Renal cortex interstitium (tissue), 11 donors: ENCODE data around the gene CDCA3. TPM values are rescaled to one million over a fixed set of nuclear protein-coding genes. Genes with fewer than 3 reads are reported as not detected.

Source experiments
- DNase-seq, 11 donors: peaks; one replicate each; pipeline ENCODE4 v3.0.0-alpha.2; 2013; ENCODE audit warnings: low read depth in 9 of 11, low spot score in 4 of 11; ENCODE audit errors: extremely low read depth in 1 of 11
- polyA plus RNA-seq, 3 donors: library from polyadenylated mRNA; unstranded; fragments of 120-200 nt; gene quantifications; one replicate each; pipeline ENCODE4 v1.2.1, GENCODE V29; 2013; ENCODE audit not compliant: insufficient read length in 3 of 3

Gene CDCA3
- polyA plus RNA-seq, 3 donors, result 25.4 to 31.4 (median 28.5) TPM

DNA sequence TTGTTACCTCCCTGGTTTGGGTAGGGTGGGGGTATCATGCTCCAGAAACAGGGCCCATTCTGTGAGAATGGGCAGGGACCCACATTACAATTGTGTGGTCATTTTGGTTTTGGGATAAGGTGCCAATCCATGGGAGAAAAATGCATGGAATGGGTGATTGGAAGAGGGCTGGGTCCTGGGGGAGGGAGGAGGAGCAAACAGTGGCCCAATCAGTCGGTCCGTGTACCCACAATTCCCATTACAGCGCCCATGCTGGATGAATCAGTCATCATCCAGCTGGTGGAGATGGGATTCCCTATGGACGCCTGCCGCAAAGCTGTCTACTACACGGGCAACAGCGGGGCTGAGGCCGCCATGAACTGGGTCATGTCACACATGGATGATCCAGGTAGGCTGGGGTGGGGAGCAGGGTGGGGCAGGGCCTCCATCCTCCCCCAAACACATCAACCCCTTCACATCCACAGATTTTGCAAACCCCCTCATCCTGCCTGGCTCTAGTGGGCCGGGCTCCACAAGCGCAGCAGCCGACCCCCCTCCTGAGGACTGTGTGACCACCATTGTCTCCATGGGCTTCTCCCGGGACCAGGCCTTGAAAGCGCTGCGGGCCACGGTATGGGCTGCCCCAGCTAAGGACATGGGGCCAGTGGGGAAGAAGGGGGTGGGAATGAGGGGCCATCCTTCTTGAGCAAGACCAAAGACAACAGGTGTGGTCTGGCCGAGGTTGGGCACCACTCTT lies 12.7 kb upstream of the CDCA3 start:
- no peak for DNase-seq

DNA sequence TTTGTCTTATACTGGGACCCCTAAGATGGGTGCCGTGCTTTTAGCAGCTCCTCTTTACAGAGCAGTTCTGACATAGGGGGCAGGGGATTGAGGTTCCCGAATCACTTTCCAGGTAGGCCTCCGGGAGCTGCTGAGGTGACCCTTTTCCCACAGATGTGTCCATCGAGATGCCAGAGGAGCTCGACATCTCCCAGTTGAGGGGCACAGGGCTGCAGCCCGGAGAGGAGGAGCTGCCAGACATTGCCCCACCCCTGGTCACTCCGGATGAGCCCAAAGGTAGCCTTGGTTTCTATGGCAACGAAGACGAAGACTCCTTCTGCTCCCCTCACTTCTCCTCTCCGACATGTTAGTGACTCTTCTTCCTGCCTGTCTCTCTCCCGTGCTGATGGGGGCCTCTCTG lies 11.9 kb upstream of the CDCA3 start:
- DNase-seq, result no peak

DNA sequence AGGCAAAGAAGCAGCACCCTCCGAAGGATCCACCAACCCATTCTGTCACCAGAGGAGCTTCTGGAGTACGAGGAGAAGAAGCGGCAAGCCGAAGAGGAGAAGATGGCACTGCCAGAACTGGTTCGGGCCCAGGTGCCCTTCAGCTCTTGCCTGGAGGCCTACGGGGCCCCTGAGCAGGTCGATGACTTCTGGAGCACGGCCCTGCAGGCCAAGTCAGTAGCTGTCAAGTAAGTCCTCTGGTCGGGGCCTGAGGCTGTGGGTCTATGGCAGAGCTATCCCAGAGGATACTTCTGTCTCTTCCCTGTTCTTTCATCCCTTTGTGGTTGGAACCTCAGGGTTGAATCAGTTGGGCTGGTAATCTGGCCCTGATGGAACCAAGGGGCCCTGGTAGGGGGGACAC lies 10.3 kb upstream of the CDCA3 start:
- DNase-seq, result no peak

DNA sequence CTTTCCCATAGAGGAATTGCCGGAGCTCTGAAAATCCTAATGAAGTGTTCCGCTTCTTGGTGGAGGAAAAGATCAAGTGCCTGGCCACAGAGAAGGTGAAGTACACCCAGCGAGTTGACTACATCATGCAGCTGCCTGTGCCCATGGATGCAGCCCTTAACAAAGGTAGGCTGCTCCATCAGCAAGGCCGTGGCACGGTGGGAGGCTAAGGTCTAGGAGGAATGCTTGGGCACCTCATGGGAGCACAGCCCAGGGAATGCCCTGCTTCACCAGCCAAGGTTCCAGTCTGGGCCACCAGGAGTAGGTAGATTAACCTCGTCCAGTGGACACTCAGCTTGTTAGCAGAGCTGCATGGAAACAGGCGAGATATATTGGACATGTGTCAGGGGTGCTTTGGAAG lies 9.9 kb upstream of the CDCA3 start:
- DNase-seq, result no peak

DNA sequence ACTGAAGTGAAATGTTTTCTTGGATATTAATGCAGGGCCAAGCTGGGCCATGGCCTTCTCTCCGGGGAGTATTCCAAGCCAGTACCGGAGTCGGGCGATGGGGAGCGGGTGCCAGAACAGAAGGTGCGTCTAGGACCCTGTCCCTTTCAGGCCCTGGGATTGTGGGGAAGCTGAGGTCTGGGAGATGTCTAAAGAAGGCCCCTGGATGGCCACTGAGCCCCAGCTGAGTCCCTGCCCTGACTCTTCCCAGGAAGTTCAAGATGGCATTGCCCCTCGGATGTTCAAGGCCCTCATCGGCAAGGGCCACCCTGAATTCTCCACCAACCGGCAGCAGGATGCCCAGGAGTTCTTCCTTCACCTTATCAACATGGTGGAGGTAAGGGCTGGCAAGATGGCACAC lies 9.0 kb upstream of the CDCA3 start:
- DNase-seq, result no peak

DNA sequence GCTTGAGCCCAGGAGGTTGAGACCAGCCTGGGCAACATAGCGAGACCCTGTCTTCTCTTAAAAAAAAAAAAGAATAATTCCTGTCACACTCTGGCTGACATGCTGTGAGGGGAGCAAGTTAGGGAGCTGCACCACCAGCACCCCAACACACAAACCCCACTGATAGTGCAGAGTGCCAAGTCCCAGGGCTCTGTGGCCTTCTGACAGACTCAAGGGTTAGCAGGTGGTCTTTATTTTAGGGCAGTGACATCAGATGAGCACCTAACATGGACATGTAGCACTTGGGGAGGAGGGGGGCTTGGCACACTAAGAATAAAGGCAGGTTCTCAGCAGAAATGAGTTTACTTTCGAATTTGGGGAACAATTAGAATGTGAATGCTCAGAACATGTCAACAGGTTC lies 7.7 kb upstream of the CDCA3 start:
- no peak for DNase-seq

DNA sequence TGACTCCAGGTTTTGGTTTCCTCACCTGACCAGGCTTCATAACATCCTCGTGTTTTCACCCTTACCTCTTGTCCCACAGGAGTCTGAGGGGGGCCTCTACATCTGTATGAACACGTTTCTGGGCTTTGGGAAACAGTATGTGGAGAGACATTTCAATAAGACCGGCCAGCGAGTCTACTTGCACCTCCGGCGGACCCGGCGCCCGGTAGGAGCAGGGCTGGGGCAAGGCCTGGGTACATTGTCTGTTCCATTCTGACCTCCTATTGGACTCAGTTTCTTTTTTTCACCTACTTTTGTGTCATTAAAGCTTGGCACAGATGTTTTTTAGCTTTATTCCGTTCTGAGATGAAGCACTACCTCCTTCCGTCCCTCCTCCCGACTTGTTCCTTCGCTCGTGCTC lies 4.2 kb upstream of the CDCA3 start:
- no peak for DNase-seq

DNA sequence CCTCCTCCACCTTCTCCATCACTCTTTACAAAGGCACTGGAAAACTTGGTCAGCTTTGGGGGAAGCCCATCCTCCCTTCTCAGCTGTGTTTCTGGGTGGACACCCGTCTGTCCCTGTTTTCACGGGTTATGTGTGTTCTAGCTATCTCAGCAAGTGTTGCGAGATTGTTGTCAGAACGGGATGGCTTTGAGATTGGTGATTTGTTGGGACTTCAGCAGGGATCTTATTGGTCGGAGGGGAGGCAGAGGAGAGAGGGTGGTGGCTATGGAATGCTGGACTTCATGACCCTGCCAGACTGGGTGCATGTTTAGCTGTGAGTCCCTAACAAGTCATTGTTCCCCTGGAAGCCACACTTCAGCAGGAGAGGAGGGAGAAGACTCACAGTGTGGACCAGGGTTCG lies 3.0 kb upstream of the CDCA3 start:
- DNase-seq, result no peak

DNA sequence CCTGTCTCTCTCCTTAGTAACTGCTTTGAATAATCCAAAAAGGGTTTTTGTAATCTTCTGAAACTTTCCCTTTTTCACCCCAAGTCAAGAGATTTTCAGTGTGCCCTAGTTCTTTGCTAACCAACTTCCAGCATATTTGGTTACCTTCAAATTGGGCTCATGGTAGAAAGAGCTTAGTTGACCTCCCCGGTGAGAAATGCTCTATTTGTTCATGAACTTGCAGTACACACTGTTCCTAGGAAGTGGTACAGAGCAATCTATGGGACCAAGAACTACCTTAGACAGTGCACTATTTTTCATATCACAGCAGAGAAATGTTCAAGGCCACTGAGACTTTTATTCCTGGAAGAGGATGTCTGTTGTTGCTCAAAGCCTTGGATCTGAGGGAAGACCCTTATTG lies 2.5 kb upstream of the CDCA3 start:
- DNase-seq, result no peak

DNA sequence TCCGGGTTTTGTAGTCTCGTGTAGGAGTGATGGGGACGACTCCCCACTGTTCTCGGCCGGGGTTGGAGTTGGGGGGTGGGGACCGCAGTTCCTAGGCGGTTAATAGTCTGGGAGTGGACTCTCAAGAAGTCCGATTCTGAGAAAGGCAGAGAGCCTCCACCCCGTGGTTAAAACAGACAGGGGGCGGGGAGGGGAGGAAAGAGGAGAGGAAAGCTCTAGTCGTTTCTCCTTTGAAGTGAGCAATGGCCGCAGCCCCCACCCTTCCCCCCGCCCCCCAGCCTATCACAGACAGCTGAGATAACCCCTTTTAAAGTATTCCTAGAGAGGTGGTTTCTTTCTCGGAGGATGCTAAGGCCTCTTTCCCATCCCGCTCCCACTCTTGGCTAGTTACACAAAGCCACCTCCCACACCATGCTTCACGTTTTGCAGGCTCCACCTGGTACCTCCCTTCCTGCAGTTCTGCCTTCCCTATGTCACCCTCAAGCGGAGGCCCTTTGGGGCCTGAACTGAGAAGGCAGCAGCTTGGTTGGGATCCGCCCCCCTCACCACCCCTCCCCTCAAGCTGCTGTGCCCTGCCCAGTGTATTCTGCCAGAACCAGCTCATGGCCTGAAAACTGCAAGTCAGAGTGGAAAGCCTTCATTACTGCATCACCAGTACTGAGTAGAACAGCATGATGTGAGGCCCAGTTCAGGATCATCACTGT lies 1.7 kb upstream of the CDCA3 start:
- DNase-seq, result no peak

DNA sequence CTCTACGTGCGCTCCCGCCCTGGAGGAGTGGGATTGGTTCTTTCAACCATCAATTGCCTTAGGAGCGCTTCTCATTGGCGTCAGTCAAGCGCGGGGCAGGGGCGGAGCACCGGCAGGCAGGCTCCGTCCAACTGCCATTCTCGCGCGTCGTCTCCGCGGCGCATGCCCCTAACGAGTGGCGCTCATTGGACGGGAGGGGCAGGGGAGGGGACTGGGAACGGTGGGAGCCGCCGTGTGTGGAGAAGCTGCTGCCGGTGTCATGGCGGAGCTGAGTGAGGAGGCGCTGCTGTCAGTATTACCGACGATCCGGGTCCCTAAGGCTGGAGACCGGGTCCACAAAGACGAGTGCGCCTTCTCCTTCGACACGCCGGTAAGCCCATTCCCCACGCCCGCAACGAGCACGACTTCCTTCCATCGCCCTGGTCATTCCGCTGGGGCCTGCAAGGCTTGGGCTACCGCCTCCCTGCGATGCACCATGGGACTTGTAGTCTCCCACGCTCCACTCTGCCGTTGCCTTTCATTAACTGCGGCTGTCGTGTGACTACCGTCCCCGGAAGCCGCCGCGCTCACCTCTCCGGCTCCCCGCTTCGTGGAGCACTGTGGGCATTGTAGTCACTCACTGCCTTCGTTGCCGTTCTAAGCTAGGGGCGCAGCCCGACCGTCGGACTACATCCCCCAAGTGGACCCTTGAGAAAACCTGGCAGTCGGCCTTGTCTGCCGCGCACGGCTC lies 1.0 kb upstream of the CDCA3 start, which contains the start of gene USP5:
Gene USP5 (plus strand): TSS at position 230 of the 730 bp plus-strand sequence. CDS start 30 bp downstream, at position 260.
- peak; percentile 97 to 99 (median 99) for DNase-seq

DNA sequence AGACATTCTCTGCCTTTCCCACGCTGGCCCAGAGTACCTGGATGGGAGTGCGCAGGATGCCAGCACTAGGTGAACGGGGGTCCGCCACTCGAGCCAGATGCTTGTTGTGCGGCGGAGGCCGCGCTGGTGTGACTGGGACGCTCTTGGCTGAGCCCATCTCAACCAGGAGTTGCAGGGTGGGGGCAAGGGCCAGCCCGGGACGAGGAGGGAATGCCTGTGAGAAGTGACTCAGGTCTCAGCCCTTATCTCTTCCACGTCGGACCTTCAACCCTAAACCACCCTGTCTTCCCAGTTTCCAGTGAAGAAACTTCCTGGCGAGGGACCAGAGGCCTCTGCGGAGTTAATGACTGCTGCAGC lies 312 bp downstream of the CDCA3 start:
- no peak for DNase-seq

DNA sequence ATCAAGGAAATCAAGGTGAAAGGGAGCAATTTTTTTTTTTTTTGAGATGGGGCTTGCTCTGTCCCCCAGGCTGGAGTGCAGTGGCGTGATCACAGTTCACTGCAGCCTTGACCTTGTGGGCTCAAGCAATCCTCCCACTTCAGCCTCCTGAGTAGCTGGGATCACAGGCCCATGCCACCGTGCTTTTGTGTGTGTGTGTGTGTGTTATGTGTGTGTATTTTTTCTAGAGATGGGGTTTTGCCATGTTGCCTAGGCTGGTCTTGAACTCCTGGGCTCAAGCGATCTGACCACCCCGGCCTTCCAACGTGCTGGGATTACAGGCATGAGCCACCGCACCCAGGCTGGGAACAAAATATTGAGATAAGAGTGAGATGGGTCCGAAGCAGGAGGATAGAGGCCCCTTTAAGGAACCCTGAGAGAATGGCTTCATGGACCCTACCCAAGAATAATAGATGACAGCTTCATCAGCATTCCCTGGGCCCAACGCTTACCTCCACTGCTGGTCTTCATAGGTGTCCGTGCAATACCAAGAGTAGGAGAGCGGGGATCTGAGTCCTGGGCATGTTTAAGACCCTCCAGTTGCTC lies 1.0 kb downstream of the CDCA3 start:
- no peak for DNase-seq

DNA sequence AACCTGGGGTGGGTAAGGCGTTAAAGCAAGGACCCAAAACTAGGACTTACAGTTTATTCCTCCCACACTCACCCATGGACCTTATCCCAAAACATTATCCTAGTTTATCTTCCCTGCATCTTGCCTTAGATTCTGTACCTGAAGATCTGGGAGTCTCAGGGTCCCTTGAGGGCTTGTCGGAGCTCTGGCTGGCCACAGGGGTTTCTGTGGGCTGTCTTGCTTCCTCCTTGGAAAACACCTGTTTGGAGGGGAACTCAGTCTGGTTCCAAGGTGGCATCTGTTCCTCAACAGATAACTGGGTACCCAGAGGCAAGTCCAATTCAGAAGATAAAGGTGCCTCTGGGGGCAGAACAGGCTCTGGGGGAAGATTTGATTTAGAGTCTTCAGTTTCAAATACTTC lies 1.7 kb downstream of the CDCA3 start:
- DNase-seq, result no peak

DNA sequence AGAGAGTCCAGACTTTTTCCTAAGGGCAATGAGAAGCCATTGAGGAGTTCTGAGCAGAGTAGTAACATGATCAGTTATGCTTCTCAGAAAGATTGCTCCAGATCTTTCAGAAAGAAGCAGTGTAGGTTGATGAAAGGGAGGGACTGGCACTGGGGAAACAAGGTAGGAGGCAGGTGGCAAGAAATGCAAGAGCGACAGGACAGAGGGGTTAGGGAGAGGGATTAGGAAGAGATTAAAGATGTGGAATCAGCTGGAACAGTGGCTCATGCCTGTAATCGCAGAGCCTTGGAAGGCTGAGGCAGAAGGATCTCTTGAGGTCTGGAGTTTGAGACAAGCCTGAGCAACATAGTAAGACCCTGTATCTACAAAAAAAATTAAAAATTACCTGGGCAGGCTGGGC lies 3.4 kb downstream of the CDCA3 start:
- no peak for DNase-seq

DNA sequence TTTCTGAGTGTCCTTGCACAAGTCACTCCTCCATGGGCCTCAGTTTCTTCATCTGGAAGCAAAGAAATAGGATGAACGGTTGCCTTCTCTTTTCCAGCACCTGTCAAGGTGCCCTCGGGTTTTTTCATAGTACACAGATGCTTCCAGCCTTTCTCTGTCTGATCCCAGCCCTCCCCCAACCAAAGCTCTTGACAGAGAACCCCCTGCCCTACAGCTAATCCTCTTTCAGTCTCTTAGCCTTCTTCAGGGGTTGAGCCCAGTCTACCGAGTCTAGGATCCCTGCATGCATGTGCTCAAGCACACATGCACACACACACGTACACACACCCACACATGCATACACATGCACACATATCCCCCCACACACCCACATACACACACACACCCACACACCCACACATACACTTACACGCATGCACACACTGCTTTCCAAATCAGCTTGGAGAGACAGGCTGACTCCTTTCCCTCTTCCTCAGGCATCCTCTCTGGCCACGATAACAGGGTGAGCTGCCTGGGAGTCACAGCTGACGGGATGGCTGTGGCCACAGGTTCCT lies 4.7 kb downstream of the CDCA3 start:
- DNase-seq, result no peak

DNA sequence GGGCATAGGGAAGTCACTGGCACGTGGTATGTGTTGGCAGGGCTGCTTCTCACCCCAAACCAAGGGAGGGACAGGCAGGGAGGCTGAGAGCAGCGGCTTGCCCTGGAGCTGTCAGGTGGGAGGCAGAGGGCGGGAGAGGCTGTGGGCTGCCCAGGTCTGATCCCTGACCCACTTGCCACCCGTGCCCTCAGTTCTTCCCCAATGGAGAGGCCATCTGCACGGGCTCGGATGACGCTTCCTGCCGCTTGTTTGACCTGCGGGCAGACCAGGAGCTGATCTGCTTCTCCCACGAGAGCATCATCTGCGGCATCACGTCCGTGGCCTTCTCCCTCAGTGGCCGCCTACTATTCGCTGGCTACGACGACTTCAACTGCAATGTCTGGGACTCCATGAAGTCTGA lies 5.7 kb downstream of the CDCA3 start:
- DNase-seq, result no peak

DNA sequence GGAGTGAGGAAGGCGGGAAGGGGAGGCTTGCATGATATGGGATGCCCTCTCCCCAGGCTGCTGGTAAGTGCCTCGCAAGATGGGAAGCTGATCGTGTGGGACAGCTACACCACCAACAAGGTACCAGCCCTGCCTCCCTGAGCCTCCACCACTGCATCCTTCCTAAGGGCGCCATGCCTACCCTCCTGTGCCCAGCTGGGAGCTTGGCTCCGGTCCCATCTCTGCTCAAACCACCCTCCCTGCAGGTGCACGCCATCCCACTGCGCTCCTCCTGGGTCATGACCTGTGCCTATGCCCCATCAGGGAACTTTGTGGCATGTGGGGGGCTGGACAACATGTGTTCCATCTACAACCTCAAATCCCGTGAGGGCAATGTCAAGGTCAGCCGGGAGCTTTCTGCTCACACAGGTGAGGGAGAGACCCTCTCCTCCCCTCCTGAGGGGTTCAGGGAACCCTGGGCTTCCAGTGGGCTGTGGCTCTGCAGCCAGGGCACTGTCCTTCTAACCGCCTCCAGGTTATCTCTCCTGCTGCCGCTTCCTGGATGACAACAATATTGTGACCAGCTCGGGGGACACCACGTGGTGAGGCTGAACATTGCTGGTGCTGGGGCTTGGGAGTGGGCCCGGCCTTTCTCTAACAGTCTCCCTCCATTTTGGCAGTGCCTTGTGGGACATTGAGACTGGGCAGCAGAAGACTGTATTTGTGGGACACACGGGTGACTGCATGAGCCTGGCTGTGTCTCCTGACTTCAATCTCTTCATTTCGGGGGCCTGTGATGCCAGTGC lies 7.8 kb downstream of the CDCA3 start:
- DNase-seq, result no peak

DNA sequence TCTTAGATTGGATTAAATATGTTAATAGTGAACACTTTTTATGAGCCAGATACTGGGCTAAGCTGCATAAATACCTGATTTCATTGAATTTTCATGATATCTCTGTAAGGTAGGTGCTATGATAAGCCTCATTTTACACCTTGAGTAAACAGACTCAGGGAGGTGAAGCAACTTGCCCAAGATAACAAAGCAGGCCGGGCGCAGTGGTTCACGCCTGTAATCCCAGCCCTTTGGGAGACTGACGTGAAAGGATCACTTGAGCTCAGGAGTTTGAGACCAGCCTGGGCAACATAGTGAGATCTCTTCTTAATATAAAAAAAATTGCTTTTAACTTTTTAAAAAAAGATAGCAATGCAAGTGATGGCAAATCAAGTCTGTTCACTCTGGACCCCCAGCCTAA lies 9.0 kb downstream of the CDCA3 start:
- DNase-seq, result no peak
